Uterus (tissue), 4 donors: ENCODE data around the gene CTH. TPM values are rescaled to one million over a fixed set of nuclear protein-coding genes. Genes with fewer than 3 reads are reported as not detected.
"Not testable (repeated sequence)": the region's sequence is repeated elsewhere in the genome, so short reads cannot be mapped to it uniquely, and the experiment has no call there.

Experiments
- DNase-seq, 2 donors: peaks; one replicate each; pipeline ENCODE4 v3.0.0-alpha.2; 2019 to 2020
- H3K27ac ChIP-seq, 2 donors: fragments of 200-600 bp; sonication (generic); 1 replicate in 1 of 2; 2 replicates in 1 of 2; pipeline ENCODE4 v1.5.1; 2016 to 2018
- H3K27me3 ChIP-seq, 2 donors: fragments of 200-600 bp; sonication (generic); one replicate each; pipeline ENCODE4 v1.5.1; 2018 to 2019; ENCODE audit warnings: control low read depth in 1 of 2
- H3K36me3 ChIP-seq, 2 donors: fragments of 200-600 bp; sonication (generic); one replicate each; pipeline ENCODE4 v1.5.1; 2019; ENCODE audit warnings: control low read depth in 1 of 2
- H3K4me1 ChIP-seq, 2 donors: fragments of 200-600 bp; sonication (generic); one replicate each; pipeline ENCODE4 v1.5.1; 2018 to 2019; ENCODE audit warnings: control low read depth in 1 of 2
- H3K4me3 ChIP-seq, 2 donors: fragments of 200-600 bp; sonication (generic); 1 replicate in 1 of 2; 2 replicates in 1 of 2; pipeline ENCODE4 v1.5.1; 2018 to 2019; ENCODE audit warnings: mild to moderate bottlenecking in 1 of 2
- H3K9me3 ChIP-seq, 2 donors: fragments of 200-600 bp; sonication (generic); one replicate each; pipeline ENCODE4 v1.5.1; 2019; ENCODE audit warnings: control low read depth in 1 of 2
- POLR2A ChIP-seq, 2 donors: fragments of 450-650 bp; IDR thresholded peaks; one replicate each; pipeline ENCODE4 v1.6.1; 2016; ENCODE audit warnings: antibody characterized with exemption in 2 of 2, mild to moderate bottlenecking in 1 of 2, moderate library complexity in 1 of 2
- intact Hi-C: fragments of 100-400 bp; cut with DNase I; formaldehyde crosslinking; loops from one replicate; pipeline ENCODE4 v1.15.1; 2023; ENCODE audit warnings: low total_unique reads
- total RNA-seq, 4 donors: library from RNA; depleted of rRNA in 3 of 4; stranded (reverse); fragments of >200 nt in 3 of 4; gene quantifications; one replicate each; pipeline versions ENCODE4 v1.1.0 to v1.2.4, GENCODE V29; 2014 to 2023
- TF ChIP-seq, protein P1 (sequence below), 4 experiments: fragments of 200-600 bp in 2 of 4; fragments of 450-650 bp in 2 of 4; sonication (generic) in 2 of 4; IDR thresholded peaks; one replicate each; pipeline ENCODE4 v1.5.1; 2016 to 2019; ENCODE audit warnings: antibody characterized with exemption in 4 of 4, mild to moderate bottlenecking in 2 of 4, moderate library complexity in 1 of 4
- donor health status: DM: yes; HTN: yes; CAD: no.

The CTH gene
- total RNA-seq, 4 donors from 2014 or later: 1.0 to 11.2 (median 3.5) TPM

DNA sequence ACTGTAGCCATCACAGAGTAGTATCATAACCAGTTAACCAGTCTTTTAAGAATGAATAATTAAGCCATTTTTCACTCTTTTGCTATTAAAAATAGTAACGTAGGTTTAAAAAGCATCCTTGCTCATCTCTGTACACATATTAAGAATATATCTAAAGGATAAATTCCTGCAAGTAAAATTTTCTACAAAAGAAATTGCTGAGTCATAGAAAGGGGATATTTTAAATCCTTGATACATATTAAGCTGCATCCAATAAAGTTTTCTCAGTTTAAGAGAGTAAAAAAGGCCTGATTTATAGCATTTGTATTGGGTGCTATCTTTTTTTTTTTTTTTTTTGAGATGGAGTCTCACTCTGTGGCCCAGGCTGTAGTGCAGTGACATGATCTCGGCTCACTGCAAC, 1.9 kb upstream of the CTH start:
- Histone ChIP-seq H3K27me3 (no peaks in the 10 kb centered on the region), H3K4me3 (no peak overlapping the region), H3K4me1 (no peaks in the 10 kb centered on the region), H3K9me3 (no peaks in the 10 kb centered on the region), H3K27ac (peak overlapping the region in 1 of 2 donors; percentile 98), H3K36me3 (no peaks in the 10 kb centered on the region)
- TF ChIP-seq, protein P1, sequence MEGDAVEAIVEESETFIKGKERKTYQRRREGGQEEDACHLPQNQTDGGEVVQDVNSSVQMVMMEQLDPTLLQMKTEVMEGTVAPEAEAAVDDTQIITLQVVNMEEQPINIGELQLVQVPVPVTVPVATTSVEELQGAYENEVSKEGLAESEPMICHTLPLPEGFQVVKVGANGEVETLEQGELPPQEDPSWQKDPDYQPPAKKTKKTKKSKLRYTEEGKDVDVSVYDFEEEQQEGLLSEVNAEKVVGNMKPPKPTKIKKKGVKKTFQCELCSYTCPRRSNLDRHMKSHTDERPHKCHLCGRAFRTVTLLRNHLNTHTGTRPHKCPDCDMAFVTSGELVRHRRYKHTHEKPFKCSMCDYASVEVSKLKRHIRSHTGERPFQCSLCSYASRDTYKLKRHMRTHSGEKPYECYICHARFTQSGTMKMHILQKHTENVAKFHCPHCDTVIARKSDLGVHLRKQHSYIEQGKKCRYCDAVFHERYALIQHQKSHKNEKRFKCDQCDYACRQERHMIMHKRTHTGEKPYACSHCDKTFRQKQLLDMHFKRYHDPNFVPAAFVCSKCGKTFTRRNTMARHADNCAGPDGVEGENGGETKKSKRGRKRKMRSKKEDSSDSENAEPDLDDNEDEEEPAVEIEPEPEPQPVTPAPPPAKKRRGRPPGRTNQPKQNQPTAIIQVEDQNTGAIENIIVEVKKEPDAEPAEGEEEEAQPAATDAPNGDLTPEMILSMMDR (IDR thresholded peaks at IDR 0.05): no peak
- no peak for TF ChIP-seq POLR2A (IDR thresholded peaks at IDR 0.05)
- DNase-seq: no peak
- intact Hi-C loops: no loop called here

DNA sequence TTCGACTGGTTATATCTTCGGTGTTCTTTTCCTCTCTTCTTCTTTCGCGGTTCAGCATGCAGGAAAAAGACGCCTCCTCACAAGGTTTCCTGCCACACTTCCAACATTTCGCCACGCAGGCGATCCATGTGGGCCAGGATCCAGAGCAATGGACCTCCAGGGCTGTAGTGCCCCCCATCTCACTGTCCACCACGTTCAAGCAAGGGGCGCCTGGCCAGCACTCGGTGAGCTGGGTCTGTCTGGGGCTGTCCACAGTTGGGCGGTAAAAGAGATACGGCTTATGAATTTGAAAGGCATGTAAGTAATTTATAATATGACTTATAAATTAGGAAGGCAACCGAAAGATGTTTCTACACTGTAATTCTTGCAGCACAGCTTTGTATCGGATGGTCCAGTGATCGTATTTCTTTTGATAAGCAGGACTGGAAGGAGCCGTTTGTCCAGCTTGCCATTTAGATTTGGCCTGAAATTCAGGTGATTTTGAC, 334 bp downstream of the CTH start:
- H3K27me3 ChIP-seq: no peaks in the 10 kb centered on the region
- DNase-seq: no peak
- intact Hi-C loops: no loop called here

DNA sequence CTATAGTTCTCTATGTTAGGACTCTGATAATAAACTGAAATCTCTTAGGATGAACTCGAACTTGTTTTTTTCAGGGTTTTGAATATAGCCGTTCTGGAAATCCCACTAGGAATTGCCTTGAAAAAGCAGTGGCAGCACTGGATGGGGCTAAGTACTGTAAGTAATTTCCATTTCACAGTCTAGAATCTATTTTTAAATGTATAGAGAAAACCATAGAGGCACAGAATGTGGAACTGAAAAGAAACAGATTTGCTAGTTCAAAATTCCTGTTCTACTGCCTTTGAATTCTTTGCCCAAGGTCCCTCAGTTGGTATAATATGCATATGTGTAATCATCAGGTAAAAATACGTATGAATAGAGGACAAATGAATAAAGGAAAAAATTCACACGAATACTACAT, 4.8 kb downstream of the CTH start:
- no peaks in the 10 kb centered on the region for H3K4me1 ChIP-seq
- H3K36me3 ChIP-seq: no peaks in the 10 kb centered on the region
- no peaks in the 10 kb centered on the region for H3K9me3 ChIP-seq
- H3K27me3 ChIP-seq: no peaks in the 10 kb centered on the region
- intact Hi-C loops: no loop called here
- no peak overlapping the region for H3K4me3 ChIP-seq
- DNase-seq: no peak
- no peak for TF ChIP-seq POLR2A (IDR thresholded peaks at IDR 0.05)
- TF ChIP-seq, protein P1 (IDR thresholded peaks at IDR 0.05): no peak
- H3K27ac ChIP-seq: no peak overlapping the region

More for the DNA sequence above, 334 bp downstream of the CTH start:
- no peak for TF ChIP-seq POLR2A (IDR thresholded peaks at IDR 0.05)
- TF ChIP-seq, protein P1 (IDR thresholded peaks at IDR 0.05): no peak
- Histone ChIP-seq H3K27ac (peak overlapping the region; percentile 92 to 98), H3K4me3 (peak overlapping the region; percentile 55 to 75), H3K9me3 (no peaks in the 10 kb centered on the region), H3K4me1 (no peaks in the 10 kb centered on the region), H3K36me3 (no peaks in the 10 kb centered on the region)

DNA sequence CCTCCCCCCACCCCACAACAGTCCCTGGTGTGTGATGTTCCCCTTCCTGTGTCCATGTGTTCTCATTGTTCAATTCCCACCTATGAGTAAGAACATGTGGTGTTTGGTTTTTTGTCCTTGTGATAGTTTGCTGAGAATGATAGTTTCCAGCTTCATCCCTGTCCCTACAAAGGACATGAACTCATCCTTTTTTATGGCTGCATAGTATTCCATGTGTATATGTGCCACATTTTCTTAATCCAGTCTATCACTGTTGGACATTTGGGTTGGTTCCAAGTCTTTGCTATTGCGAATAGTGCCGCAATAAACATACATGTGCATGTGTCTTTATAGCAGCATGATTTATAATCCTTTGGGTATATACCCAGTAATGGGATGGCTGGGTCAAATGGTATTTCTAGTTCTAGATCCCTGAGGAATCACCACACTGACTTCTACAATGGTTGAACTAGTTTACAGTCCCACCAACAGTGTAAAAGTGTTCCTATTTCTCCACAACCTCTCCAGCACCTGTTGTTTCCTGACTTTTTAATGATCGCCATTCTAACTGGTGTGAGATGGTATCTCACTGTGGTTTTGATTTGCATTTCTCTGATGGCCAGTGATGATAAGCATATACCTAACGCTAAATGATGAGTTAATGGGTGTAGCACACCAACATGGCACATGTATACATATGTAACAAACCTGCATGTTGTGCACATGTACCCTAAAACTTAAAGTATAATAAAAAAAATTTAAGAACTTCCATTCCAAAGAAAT, 8.1 kb downstream of the CTH start:
- H3K9me3 ChIP-seq, H3K4me3 ChIP-seq, H3K27ac ChIP-seq, H3K36me3 ChIP-seq, DNase-seq, H3K27me3 ChIP-seq, H3K4me1 ChIP-seq, intact Hi-C loops: not testable (repeated sequence)

DNA sequence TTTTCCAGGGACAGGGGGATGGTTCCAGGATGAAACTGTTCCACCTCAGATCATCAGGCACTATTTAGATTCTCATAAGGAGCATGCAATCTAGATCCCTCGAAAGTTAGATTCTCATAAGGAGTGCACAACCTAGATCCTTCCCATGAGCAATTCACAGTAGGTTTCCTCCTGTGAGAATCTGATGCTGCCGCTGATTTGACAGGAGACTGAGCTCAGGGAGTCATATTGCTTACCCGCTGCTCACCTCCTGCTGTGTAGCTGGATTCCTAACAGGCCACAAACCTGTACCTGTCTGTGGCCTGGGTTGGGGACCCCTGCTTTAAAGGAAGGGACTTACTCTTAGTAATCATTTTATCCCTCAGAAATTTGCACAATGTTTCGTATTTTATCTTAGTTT, 9.3 kb downstream of the CTH start:
- Histone ChIP-seq H3K36me3 (no peaks in the 10 kb centered on the region), H3K4me1 (no peaks in the 10 kb centered on the region), H3K9me3 (no peaks in the 10 kb centered on the region), H3K27ac (no peak overlapping the region), H3K27me3 (no peaks in the 10 kb centered on the region), H3K4me3 (no peak overlapping the region)
- no peak for DNase-seq
- intact Hi-C loops: no loop called here
- TF ChIP-seq POLR2A (IDR thresholded peaks at IDR 0.05): no peak
- TF ChIP-seq, protein P1 (IDR thresholded peaks at IDR 0.05): no peak
